ENCODE measurements around the gene ATP8B4.

DNA sequence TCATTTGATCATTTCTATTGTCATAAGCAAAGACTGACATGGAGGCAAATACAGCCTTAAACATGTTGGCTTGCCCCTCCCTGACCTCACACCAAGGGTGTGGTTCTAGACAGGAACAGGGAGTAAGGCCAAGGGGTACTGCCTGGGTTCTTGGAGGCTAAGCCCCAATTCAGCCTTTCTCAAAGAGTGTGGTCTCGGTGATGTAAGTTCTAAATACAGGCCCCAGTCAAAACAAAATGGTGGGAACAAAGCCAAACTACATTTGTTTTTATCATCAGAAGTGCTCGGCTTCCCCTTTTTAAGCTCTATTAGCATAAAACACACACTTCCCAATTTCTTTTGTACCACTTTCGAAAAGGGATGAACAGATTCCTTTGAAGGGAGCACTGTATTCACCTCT lies 129.5 kb downstream of the ATP8B4 start:
- TF ChIP-seq TEAD4 (IDR thresholded peaks at IDR 0.05; ENCODE audit: low read depth, low read length) (no peak), RAD21 (IDR thresholded peaks at IDR 0.05 in 1 of 2, conservative IDR thresholded peaks at IDR 0.05 in 1 of 2; ENCODE audit: low read depth in 2 of 2, low read length in 2 of 2) (no peak), TAF1 (IDR thresholded peaks at IDR 0.05; ENCODE audit: low read depth, low read length) (no peak), HDAC2 (IDR thresholded peaks at IDR 0.05; ENCODE audit: borderline replicate concordance in 1 of 2, low read depth in 2 of 2, low read length in 2 of 2) (no peak), CTBP2 (IDR thresholded peaks at IDR 0.05; ENCODE audit: borderline replicate concordance, insufficient read depth, insufficient read length, low read length) (no peak), EZH2 (IDR thresholded peaks at IDR 0.05; ENCODE audit: low read depth, low read length, severe bottlenecking) (no peak)
